PC-3 (cell line): Measurements from ENCODE around the gene TMEM171.

Source experiments
- CTCF ChIP-seq: fragments of 300-600 bp; sonication (generic); conservative IDR thresholded peaks from 2 replicates; pipeline ENCODE4 v1.5.1; 2017; ENCODE audit warnings: antibody characterized with exemption, low read depth, mild to moderate bottlenecking, low read length
- EZH2phosphoT487 ChIP-seq: fragments of 300-600 bp; sonication (generic); IDR thresholded peaks from 2 replicates; pipeline ENCODE4 v1.6.1; 2018; ENCODE audit warnings: mild to moderate bottlenecking, antibody characterized with exemption, low read length, borderline replicate concordance

GRCh38 chr5:73149540-73149939 is 29.2 kb downstream of the TMEM171 start:
- no peak for TF ChIP-seq CTCF
- TF ChIP-seq EZH2phosphoT487 = no peak
